Caco-2 (cell line): ENCODE results near the gene TPRG1. TPM values are rescaled to one million over a fixed set of nuclear protein-coding genes. Genes with fewer than 3 reads are reported as not detected.

ENCODE experiments used
- BruUV-seq: library from RNA; stranded (reverse); fragments of 400-500 nt; replicated peaks from 2 replicates; lab custom pipeline; 2021; lab: Mats Ljungman, UMichigan
- CTCF ChIA-PET: fragments of 300-600 bp; sonication (Branson Sonifier 250); formaldehyde crosslinking; loops from one replicate; lab custom pipeline; 2022; ENCODE audit warnings: antibody characterized with exemption; lab: Charles Lee
- POLR2A ChIA-PET: fragments of 300-600 bp; sonication (Branson Sonifier 250); formaldehyde crosslinking; loops from one replicate; lab custom pipeline; 2022; ENCODE audit warnings: antibody characterized with exemption; lab: Charles Lee
- DNase-seq, 2 experiments: peaks; one replicate each; pipeline versions ENCODE4 v3.0.0 to v3.0.0-alpha.2; 2020 to 2022
- H3K27me3 ChIP-seq: replicated peaks from 2 replicates; pipeline ENCODE4 v1.6.0; 2011; ENCODE audit warnings: low read length; ENCODE audit not compliant: control insufficient read depth, insufficient read depth
- H3K36me3 ChIP-seq: 2 replicates; pipeline ENCODE4 v1.5.1; 2011; ENCODE audit warnings: low read length; ENCODE audit not compliant: control insufficient read depth, insufficient read depth
- H3K4me1 ChIP-seq: fragments of 250-450 bp; sonication (Bioruptor Pico); 2 replicates; pipeline ENCODE4 v1.5.1; 2020; ENCODE audit warnings: mild to moderate bottlenecking
- H3K4me3 ChIP-seq: 2 replicates; pipeline ENCODE4 v1.5.1; 2011; ENCODE audit warnings: low read depth, mild to moderate bottlenecking, control low read depth, low read length
- H3K9me3 ChIP-seq: fragments of 250-450 bp; sonication (Bioruptor Pico); 2 replicates; pipeline ENCODE4 v1.5.1; 2020; ENCODE audit warnings: mild to moderate bottlenecking, moderate library complexity
- H3K27ac Mint-ChIP-seq: one replicate; pipeline ENCODE4 v1.8.0; 2022; ENCODE audit warnings: mixed read lengths; ENCODE audit not compliant: unreplicated experiment
- H3K27me3 Mint-ChIP-seq: one replicate; pipeline ENCODE4 v1.8.0; 2022; ENCODE audit warnings: mixed read lengths; ENCODE audit not compliant: insufficient read depth, unreplicated experiment
- H3K36me3 Mint-ChIP-seq: one replicate; pipeline ENCODE4 v1.8.0; 2022; ENCODE audit warnings: mild to moderate bottlenecking, mixed read lengths; ENCODE audit not compliant: insufficient read depth, unreplicated experiment
- H3K4me1 Mint-ChIP-seq: one replicate; pipeline ENCODE4 v1.8.0; 2022; ENCODE audit warnings: low read depth, mixed read lengths; ENCODE audit not compliant: unreplicated experiment
- H3K4me3 Mint-ChIP-seq: one replicate; pipeline ENCODE4 v1.8.0; 2022; ENCODE audit warnings: mild to moderate bottlenecking, moderate library complexity, mixed read lengths; ENCODE audit not compliant: unreplicated experiment
- H3K9me3 Mint-ChIP-seq: one replicate; pipeline ENCODE4 v1.8.0; 2022; ENCODE audit warnings: mixed read lengths; ENCODE audit not compliant: unreplicated experiment
- intact Hi-C: fragments of 100-400 bp; cut with micrococcal nuclease; formaldehyde crosslinking; loops from one replicate; pipeline ENCODE4 v1.10.0; 2022; ENCODE audit not compliant: unreplicated experiment
- total RNA-seq: library from RNA; stranded (reverse); gene quantifications from 2 replicates; pipeline ENCODE4 v1.2.3, GENCODE V29; 2022
- TF ChIP-seq, protein P1 (sequence below), 2 experiments: fragments of 200-600 bp in 1 of 2; IDR thresholded peaks; 1 replicate in 1 of 2; 2 replicates in 1 of 2; pipeline versions ENCODE4 v1.5.1 to v1.8.0; 2011 to 2022; ENCODE audit warnings: antibody characterized with exemption in 1 of 2, control low read depth in 1 of 2, inconsistent platforms in 1 of 2, low read depth in 1 of 2, low read length in 1 of 2, mild to moderate bottlenecking in 1 of 2, moderate library complexity in 1 of 2; ENCODE audit not compliant: insufficient read depth in 1 of 2, severe bottlenecking in 1 of 2, unreplicated experiment in 1 of 2

The TPRG1 gene
- total RNA-seq, 1 experiment from 2014 or later = 1.5 TPM

- H3K27me3 Mint-ChIP-seq = no peaks in the 10 kb centered on the region
- no peaks in the 10 kb centered on the region for H3K27me3 ChIP-seq
- H3K36me3 ChIP-seq = no peaks in the 10 kb centered on the region
- H3K4me1 Mint-ChIP-seq = no peaks in the 10 kb centered on the region
- POLR2A ChIA-PET = no interaction called here
- H3K9me3 Mint-ChIP-seq = no peaks in the 10 kb centered on the region
- no peak overlapping the region for H3K4me3 Mint-ChIP-seq
- H3K4me3 ChIP-seq = no peak overlapping the region
- BruUV-seq = no TSS peak
- H3K4me1 ChIP-seq = no peaks in the 10 kb centered on the region
- no peaks in the 10 kb centered on the region for H3K36me3 Mint-ChIP-seq
- H3K9me3 ChIP-seq = no peaks in the 10 kb centered on the region
- no peak for DNase-seq
- intact Hi-C loops = no loop called here
- TF ChIP-seq, protein P1, sequence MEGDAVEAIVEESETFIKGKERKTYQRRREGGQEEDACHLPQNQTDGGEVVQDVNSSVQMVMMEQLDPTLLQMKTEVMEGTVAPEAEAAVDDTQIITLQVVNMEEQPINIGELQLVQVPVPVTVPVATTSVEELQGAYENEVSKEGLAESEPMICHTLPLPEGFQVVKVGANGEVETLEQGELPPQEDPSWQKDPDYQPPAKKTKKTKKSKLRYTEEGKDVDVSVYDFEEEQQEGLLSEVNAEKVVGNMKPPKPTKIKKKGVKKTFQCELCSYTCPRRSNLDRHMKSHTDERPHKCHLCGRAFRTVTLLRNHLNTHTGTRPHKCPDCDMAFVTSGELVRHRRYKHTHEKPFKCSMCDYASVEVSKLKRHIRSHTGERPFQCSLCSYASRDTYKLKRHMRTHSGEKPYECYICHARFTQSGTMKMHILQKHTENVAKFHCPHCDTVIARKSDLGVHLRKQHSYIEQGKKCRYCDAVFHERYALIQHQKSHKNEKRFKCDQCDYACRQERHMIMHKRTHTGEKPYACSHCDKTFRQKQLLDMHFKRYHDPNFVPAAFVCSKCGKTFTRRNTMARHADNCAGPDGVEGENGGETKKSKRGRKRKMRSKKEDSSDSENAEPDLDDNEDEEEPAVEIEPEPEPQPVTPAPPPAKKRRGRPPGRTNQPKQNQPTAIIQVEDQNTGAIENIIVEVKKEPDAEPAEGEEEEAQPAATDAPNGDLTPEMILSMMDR (IDR thresholded peaks at IDR 0.05; ENCODE audit: insufficient read depth in 1 of 2, low read depth in 1 of 2, low read length in 1 of 2, severe bottlenecking in 1 of 2, unreplicated experiment in 1 of 2) = no peak
- H3K27ac Mint-ChIP-seq = no peak overlapping the region
- CTCF ChIA-PET = no interaction called here
Observed at GRCh38 chr3:189139611-189139940, 32.2 kb upstream of the TPRG1 start.

- TF ChIP-seq, protein P1 (IDR thresholded peaks at IDR 0.05; ENCODE audit: insufficient read depth in 1 of 2, low read depth in 1 of 2, low read length in 1 of 2, severe bottlenecking in 1 of 2, unreplicated experiment in 1 of 2) = no peak
- POLR2A ChIA-PET = no interaction called here
- intact Hi-C loops = loop anchor here (5.0 kb wide), 1 partner anchor 165 kb away; no protein-coding TSS in a partner anchor
Observed at GRCh38 chr3:189142527-189142926, 29.2 kb upstream of the TPRG1 start.

DNA sequence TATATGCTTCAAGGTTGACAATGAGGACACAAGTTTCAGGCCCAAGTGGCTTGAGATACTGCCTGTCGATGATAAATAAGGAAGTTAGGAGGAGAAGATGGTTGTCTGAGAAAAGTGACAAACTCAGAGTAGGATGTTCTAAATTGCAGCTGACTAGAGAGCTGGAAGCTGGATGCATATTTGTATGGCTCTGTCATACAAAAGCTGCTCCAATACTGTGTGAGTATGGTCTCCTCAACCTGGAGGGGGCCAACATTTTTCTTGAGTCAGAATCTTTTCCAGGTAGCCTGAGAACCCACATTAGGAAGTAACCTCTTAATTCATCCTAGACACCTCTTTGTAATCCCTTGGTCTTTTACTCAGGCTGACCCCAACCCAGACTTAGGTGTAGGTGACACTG is 28.4 kb upstream of the TPRG1 start:
- Mint-ChIP-seq H3K4me3 (no peak overlapping the region), H3K9me3 (no peaks in the 10 kb centered on the region), H3K27me3 (no peaks in the 10 kb centered on the region), H3K27ac (no peak overlapping the region), H3K4me1 (peaks cover 10% of the 10 kb centered on the region), H3K36me3 (no peaks in the 10 kb centered on the region)
- no peak for DNase-seq
- intact Hi-C loops = loop anchor here (5.0 kb wide), 1 partner anchor 166 kb away; no protein-coding TSS in a partner anchor
- TF ChIP-seq, protein P1 (IDR thresholded peaks at IDR 0.05; ENCODE audit: insufficient read depth in 1 of 2, low read depth in 1 of 2, low read length in 1 of 2, severe bottlenecking in 1 of 2, unreplicated experiment in 1 of 2) = no peak
- no TSS peak for BruUV-seq
- CTCF ChIA-PET = no interaction called here
- no peak overlapping the region for H3K4me3 ChIP-seq
- no peaks in the 10 kb centered on the region for H3K36me3 ChIP-seq
- H3K9me3 ChIP-seq = no peaks in the 10 kb centered on the region
- POLR2A ChIA-PET = no interaction called here
- H3K4me1 ChIP-seq = no peaks in the 10 kb centered on the region
- no peaks in the 10 kb centered on the region for H3K27me3 ChIP-seq

More at GRCh38 chr3:189142527-189142926, 29.2 kb upstream of the TPRG1 start:
- Histone ChIP-seq H3K4me1 (no peaks in the 10 kb centered on the region), H3K4me3 (no peak overlapping the region), H3K9me3 (no peaks in the 10 kb centered on the region), H3K27me3 (no peaks in the 10 kb centered on the region), H3K36me3 (no peaks in the 10 kb centered on the region)
- no peak overlapping the region for H3K27ac Mint-ChIP-seq
- BruUV-seq = no TSS peak
- H3K4me1 Mint-ChIP-seq = peaks cover 2% of the 10 kb centered on the region
- H3K27me3 Mint-ChIP-seq = no peaks in the 10 kb centered on the region
- no peaks in the 10 kb centered on the region for H3K36me3 Mint-ChIP-seq
- H3K4me3 Mint-ChIP-seq = no peak overlapping the region
- no peaks in the 10 kb centered on the region for H3K9me3 Mint-ChIP-seq
- DNase-seq = no peak
- CTCF ChIA-PET = no interaction called here
